ENCODE data around the gene COL3A1. TPM values are rescaled to one million over a fixed set of nuclear protein-coding genes. Genes with fewer than 3 reads are reported as not detected.

Gene COL3A1
- total and polyA plus RNA-seq, 2 experiments from 2014 or later, result 0.17 to 0.31 TPM

- TF ChIP-seq, protein P1, sequence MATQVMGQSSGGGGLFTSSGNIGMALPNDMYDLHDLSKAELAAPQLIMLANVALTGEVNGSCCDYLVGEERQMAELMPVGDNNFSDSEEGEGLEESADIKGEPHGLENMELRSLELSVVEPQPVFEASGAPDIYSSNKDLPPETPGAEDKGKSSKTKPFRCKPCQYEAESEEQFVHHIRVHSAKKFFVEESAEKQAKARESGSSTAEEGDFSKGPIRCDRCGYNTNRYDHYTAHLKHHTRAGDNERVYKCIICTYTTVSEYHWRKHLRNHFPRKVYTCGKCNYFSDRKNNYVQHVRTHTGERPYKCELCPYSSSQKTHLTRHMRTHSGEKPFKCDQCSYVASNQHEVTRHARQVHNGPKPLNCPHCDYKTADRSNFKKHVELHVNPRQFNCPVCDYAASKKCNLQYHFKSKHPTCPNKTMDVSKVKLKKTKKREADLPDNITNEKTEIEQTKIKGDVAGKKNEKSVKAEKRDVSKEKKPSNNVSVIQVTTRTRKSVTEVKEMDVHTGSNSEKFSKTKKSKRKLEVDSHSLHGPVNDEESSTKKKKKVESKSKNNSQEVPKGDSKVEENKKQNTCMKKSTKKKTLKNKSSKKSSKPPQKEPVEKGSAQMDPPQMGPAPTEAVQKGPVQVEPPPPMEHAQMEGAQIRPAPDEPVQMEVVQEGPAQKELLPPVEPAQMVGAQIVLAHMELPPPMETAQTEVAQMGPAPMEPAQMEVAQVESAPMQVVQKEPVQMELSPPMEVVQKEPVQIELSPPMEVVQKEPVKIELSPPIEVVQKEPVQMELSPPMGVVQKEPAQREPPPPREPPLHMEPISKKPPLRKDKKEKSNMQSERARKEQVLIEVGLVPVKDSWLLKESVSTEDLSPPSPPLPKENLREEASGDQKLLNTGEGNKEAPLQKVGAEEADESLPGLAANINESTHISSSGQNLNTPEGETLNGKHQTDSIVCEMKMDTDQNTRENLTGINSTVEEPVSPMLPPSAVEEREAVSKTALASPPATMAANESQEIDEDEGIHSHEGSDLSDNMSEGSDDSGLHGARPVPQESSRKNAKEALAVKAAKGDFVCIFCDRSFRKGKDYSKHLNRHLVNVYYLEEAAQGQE (IDR thresholded peaks at IDR 0.05; ENCODE audit: unreplicated experiment), result no peak
- no peak for TF ChIP-seq EZH2 (IDR thresholded peaks at IDR 0.05; ENCODE audit: low read depth, unreplicated experiment)
- no peak for TF ChIP-seq POLR2AphosphoS5 (IDR thresholded peaks at IDR 0.05; ENCODE audit: low read depth)
- no peak for TF ChIP-seq CREB1 (CRISPR knock-in tag; IDR thresholded peaks at IDR 0.05; ENCODE audit: low read depth)
Observed at GRCh38 chr2:189056200-189057106, 82.3 kb downstream of the COL3A1 start (continued).

- no peak overlapping the region for H3K4me2 ChIP-seq
- H2AFZ ChIP-seq, result no peak overlapping the region
- no peaks in the 10 kb centered on the region for H3K79me2 ChIP-seq (replicated peaks; ENCODE audit: insufficient read depth)
- H3K27me3 ChIP-seq (ENCODE audit: insufficient read depth), result no peaks in the 10 kb centered on the region
- H3K4me1 ChIP-seq (ENCODE audit: insufficient read depth), result no peaks in the 10 kb centered on the region
- Mint-ChIP-seq H3K4me1 (no peaks in the 10 kb centered on the region), H3K4me3 (no peak overlapping the region), H3K9me3 (no peaks in the 10 kb centered on the region), H3K27ac (no peak overlapping the region), H3K27me3 (ENCODE audit: insufficient read depth, low read depth, poor library complexity) (no peaks in the 10 kb centered on the region), H3K36me3 (ENCODE audit: low read depth) (no peaks in the 10 kb centered on the region)
- no peaks in the 10 kb centered on the region for H3K36me3 ChIP-seq (ENCODE audit: insufficient read depth)
- H3K27ac ChIP-seq (ENCODE audit: low read depth), result no peak overlapping the region
- no peak for ATAC-seq
- no peaks in the 10 kb centered on the region for H3K9me2 ChIP-seq (ENCODE audit: insufficient read depth)
- H3K4me3 ChIP-seq, result no peak overlapping the region
- no peaks in the 10 kb centered on the region for H4K20me1 ChIP-seq (replicated peaks; ENCODE audit: insufficient read depth)
- no peaks in the 10 kb centered on the region for H3F3A ChIP-seq (replicated peaks; ENCODE audit: low read depth)
- no peak for DNase-seq (ENCODE audit: low spot score)
- no peak for TF ChIP-seq CREB1 (CRISPR knock-in tag; IDR thresholded peaks at IDR 0.05; ENCODE audit: low read depth)
- TF ChIP-seq, protein P2, sequence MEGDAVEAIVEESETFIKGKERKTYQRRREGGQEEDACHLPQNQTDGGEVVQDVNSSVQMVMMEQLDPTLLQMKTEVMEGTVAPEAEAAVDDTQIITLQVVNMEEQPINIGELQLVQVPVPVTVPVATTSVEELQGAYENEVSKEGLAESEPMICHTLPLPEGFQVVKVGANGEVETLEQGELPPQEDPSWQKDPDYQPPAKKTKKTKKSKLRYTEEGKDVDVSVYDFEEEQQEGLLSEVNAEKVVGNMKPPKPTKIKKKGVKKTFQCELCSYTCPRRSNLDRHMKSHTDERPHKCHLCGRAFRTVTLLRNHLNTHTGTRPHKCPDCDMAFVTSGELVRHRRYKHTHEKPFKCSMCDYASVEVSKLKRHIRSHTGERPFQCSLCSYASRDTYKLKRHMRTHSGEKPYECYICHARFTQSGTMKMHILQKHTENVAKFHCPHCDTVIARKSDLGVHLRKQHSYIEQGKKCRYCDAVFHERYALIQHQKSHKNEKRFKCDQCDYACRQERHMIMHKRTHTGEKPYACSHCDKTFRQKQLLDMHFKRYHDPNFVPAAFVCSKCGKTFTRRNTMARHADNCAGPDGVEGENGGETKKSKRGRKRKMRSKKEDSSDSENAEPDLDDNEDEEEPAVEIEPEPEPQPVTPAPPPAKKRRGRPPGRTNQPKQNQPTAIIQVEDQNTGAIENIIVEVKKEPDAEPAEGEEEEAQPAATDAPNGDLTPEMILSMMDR (conservative IDR thresholded peaks at IDR 0.05; ENCODE audit: low read depth in 2 of 2), result no peak
- no peak for TF ChIP-seq EZH2phosphoT487 (IDR thresholded peaks at IDR 0.05; ENCODE audit: unreplicated experiment)
- TF ChIP-seq, protein P3, sequence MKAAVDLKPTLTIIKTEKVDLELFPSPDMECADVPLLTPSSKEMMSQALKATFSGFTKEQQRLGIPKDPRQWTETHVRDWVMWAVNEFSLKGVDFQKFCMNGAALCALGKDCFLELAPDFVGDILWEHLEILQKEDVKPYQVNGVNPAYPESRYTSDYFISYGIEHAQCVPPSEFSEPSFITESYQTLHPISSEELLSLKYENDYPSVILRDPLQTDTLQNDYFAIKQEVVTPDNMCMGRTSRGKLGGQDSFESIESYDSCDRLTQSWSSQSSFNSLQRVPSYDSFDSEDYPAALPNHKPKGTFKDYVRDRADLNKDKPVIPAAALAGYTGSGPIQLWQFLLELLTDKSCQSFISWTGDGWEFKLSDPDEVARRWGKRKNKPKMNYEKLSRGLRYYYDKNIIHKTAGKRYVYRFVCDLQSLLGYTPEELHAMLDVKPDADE (IDR thresholded peaks at IDR 0.05), result no peak
- no peak for TF ChIP-seq POLR2AphosphoS5 (IDR thresholded peaks at IDR 0.05; ENCODE audit: low read depth)
- TF ChIP-seq ZNF331 (CRISPR knock-in tag; IDR thresholded peaks at IDR 0.05; ENCODE audit: low read depth), result no peak
- no peak for TF ChIP-seq ZNF462 (CRISPR knock-in tag; IDR thresholded peaks at IDR 0.05)
- no peak for TF ChIP-seq ZNF114 (CRISPR knock-in tag; IDR thresholded peaks at IDR 0.05)
- no peak for TF ChIP-seq NANOG (IDR thresholded peaks at IDR 0.05; ENCODE audit: borderline replicate concordance)
Observed at GRCh38 chr2:189057316-189057715, 83.1 kb downstream of the COL3A1 start.
